ENCODE data around the gene GADD45B.

The GADD45B gene

GRCh38 chr19:2519482-2519881, 43.6 kb downstream of the GADD45B start:
- DNase-seq: no peak

DNA sequence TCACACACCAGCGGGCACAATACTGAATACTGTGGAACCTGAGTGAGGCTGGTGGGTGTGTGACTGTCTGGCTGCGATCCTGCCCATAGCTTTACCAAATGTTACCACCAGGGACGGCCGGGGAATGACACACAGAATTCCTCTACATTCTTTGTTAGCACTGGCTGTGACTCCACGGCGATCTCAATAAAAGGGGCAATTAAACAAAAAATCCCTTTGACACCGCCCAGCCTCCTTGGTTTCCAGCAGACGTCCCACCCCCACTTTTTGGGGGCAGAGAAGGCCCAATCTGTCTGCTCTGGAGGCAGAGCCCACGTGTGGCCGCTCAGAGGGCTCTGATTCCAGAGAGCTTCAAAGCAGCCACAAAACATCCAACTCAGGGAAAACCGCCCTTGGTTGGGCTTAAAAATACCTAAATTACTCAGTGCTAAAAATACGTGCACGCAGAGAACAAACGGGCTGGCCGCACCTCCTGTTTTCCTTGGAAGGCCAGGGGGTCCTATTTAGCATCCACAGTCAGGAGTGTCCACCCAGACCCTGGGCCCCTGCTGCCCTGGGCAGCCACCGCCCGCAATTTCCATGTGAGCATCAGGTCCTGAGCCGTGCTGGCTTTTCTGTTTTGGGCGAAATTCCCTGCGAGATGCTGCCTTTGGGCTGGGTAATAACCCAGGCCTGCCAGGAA, 47.8 kb downstream of the GADD45B start:
- DNase-seq: no peak

GRCh38 chr19:2524361-2524839, 48.5 kb downstream of the GADD45B start:
- no peak for DNase-seq

DNA sequence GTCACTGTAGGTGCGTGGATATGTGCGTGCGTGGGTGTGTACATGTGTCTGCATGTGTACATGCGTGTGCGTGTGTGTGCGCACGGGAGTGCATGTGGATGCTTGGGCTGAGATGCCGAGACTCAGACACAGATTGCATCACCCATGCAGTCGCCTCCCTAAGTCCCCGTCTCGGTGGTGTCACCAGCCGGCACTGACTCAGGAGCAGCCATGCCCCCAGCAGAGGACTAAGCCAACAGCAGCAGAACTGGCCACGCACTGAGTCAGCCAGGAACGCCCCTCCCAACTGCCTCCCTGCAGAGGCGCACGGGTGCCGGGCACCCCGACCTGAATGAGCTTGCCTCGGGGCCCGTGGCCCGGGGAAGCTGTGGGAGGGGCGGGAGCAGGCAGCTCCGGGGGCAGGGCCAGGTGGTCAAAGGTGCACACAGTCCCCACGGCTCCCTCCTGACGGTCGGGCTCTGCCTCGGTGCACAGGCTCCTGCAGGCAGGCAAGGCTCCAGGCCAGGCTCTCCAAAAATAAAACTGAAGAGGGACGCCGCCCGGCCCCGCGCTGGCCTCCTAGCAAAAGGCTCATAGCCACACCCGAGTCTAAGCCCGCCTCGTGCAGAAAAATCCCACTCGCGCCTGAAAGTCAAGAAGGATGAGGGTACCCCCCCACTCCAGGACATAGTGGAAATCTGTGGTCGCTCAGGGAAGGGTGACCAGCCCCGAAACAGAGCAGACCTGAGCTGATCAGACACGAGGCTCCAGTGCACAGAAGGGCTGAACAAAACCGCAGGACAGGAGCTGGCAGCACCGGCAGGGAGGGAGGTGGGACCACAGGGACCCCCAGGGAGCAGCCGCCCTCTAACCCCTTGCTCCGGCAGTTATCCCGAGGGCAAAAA, 49.2 kb downstream of the GADD45B start:
- no peak for DNase-seq

GRCh38 chr19:2527171-2527570, 51.2 kb downstream of the GADD45B start:
- DNase-seq: no peak

- DNase-seq: no peak
Measured at GRCh38 chr19:2527686-2528085, 51.8 kb downstream of the GADD45B start.

Data from activated CD4-positive, CD25-positive, alpha-beta regulatory T cell treated with anti-CD3 and anti-CD28 coated beads, Interleukin-2, amount 50 U/mL, for 72 hours (primary cell).